Right renal pelvis (tissue), 4 donors: ENCODE data around the gene SHOC2. TPM values are rescaled to one million over a fixed set of nuclear protein-coding genes. Genes with fewer than 3 reads are reported as not detected.

ENCODE experiments used
- DNase-seq, 4 donors: peaks; one replicate each; pipeline ENCODE4 v3.0.0-alpha.2; 2013; ENCODE audit warnings: low read depth in 4 of 4, low spot score in 3 of 4, missing footprints in 1 of 4
- polyA plus RNA-seq, 4 donors: library from polyadenylated mRNA; unstranded; fragments of 120-200 nt; gene quantifications; one replicate each; pipeline ENCODE4 v1.2.1, GENCODE V29; 2013; ENCODE audit not compliant: insufficient read length in 4 of 4

SHOC2 gene
- polyA plus RNA-seq, 4 donors = 37.0 to 44.6 (median 44.4) TPM

DNA sequence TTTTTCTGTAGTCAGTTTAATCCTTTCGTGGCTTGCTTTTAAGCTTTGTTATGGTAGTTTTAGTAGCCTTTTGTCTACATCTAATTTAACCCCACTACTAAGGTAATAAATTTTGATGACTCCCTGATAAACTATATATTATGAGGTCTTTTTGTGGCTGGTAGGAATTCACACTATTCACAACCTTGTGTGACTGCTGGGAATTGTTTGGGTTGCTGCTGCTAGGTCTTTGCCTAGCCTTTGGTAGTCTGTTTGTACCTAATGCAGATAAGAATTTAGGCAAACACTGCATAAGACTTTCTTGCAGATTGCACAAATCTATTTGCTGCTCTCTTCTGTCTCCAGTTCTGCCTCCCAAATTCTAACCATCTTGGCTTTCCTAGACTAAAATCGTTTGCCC lies 58.3 kb downstream of the SHOC2 start:
- no peak for DNase-seq

DNA sequence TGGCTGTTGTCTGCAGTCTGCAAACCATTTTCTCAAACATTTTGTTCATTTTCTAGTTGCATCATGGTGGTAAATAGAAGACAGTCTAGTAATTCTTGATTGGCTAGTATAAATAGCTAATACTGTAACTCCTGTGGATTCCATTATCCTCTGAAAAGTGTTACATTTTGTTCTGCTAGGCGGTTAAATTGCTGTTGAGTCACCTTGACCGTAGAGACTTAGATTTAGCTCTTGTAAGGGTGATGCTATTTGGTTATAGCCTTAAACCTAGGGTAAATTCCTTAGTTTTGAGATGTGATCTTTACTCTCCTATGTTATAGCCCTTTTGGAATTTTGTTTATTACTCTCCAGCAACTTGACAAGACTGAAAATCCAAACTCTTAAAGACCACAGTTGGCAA lies 58.8 kb downstream of the SHOC2 start:
- DNase-seq = no peak

DNA sequence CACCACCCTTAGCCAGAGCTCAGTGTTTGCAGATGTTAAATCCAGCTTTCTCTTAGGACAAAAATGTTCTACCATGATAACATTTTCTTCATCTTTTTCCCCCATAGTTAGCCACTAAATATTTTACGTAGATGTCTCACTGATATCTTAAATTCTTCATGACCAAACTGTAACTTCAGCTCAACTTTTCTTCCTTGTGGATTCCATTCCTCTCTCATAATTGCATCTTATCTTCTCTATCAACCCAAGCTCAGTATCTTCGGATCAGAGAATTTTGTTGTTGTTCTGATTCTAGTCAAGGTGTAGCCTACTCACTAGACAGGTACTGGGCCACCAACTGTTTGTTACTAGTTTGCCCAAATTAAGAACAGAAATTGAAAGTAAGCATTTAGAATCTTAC lies 60.2 kb downstream of the SHOC2 start:
- DNase-seq = no peak

DNA sequence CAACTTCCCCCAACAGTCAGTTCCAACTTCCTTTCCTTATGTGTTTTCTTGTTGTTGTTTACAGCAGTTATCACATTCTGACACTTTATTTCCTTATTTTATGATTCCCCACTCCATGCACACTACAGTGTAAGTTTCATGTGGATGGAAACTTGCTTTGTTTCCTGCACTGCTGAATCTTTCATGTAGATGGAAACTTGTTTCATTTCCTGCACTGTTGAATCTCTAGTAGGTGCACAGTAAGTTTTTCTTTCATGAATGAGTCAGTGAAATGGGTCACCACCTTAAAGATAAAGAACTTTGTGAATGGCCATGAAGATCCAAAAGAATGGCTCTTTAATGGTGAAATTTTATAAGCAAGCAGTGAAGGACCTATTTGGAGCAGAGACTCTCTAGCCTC lies 61.4 kb downstream of the SHOC2 start:
- DNase-seq = no peak

DNA sequence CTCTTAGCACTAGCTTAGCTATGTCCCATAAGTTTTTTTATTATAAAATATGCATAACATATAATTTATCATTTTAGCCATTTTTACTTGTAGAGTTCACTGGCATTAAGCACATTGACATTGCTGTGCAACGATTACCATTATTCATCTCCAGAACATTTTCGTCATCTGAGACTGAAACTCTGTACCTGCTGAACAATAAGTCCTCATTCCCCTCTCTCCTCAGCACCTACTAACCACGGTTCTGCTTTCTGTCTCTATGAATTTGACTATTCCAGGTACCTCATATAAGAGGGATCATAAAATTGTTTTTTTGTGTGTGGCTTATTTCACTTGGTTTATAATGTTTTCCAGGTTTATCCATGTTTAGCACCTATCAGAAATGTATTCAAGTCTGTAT lies 64.1 kb downstream of the SHOC2 start:
- no peak for DNase-seq

DNA sequence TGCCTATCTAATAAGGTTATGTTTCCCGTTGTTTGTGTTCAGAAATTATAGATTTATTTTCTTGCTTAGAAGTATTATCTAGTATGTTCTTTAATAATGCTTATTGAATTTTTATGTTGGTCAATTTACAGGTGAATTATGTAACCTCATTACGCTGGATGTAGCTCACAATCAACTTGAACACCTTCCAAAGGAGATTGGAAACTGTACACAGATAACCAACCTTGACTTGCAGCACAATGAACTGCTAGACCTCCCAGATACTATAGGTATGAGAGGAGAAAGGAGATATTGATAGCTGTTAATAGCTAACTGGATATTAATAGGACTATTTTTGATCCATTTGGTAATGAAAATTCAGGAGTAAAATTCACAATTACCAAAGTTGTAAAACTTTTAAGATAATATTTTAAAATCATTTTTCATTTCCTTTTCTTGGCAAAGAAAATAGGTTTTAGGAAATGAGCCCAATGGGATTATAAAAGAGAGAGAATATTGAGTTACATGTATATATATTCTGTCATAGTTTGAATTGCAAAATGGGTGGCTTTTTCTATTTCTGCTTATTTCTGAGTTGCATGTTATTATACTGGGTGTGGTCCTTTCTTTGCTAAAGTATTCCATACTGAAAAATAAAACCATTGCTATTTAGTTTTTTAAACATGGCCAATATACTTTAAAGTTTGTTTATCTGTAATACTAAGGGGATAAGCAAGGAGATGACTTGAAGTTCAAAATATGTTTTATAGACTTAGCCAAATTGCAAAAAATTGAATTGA lies 66.3 kb downstream of the SHOC2 start:
- DNase-seq = no peak

DNA sequence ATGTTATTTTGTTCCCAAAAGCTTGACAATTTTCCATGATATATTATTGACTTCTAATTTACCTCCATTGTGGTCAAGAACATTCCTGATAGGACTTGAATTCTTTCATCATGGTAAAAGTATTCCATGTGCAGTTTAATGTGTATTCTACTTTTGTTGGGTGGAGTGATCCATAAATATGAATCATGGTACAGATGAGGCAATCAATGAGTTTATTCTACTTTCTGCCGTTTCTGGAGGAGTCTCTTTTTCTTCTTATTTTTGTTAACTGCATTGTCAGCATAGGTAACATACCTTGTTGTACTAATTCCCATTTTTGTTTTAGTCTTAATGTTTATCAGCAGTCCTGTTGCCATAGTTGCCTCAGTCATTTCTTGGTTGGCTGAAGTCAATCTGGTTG lies 69.6 kb downstream of the SHOC2 start:
- no peak for DNase-seq

DNA sequence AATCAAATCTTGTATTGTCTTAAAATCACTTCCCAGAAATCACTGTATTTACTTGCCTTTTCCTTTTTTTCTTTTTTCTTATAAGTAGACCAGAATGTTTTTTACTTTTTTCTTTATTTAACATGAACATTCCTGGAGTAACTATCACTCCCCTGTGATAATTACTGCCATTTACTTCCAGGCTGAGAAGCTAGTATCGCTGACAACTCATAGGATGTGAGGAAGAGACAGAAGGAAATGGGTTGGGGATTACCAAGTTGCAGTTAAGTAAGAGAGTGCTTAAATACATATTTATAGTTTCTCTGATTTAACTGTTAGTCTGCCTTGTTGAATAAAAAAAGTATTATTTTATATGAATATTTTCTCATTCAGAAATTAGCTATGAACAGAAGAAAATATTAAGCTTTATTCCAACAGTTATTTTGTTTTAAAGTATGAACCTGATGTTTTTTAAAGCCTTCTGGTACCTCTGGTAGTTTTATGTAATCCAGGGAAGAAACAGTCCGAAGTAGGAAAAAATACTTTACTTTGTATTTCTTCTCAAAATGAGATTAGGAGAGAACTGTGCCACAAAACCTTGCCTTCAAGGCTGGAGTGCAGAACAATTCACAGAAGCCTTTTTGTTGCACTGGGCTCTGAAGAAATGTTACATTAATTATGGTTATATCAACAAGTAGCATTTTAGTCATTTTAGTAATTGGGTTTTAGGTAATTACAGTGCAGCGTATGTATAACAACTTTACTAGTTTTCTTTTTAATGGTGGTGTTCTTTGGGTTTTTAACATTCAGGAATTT lies 72.8 kb downstream of the SHOC2 start:
- DNase-seq = no peak

DNA sequence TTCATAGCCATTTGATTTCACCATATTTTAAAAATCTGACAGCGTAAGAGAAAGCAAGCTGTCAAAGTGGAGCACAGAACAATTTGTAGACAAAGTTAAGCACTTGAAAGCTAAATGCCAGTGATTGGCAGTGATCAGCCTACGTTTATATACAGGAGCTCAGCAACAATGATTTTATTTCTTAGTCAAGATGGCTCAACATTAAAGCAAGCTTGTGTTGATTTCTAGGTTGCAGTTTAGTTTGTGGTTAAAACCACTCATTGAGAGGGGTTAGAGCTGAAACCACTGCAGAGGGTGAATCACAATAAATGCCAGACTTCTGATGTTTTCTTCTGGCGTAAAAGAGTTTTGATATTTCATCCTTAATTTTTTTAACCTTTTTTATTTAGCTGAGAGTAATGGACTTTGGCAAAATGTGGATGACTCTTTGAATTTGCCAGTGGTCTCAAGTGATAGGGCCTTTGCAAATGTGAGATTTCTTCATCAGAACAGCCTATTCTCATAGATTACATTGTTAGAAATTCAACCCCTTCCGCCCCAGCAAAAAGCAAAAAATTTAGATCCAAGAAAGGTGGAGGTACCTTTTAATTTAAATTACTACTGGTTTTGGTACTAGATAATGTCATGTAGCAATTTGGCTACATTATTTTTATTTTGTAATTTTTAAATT lies 73.8 kb downstream of the SHOC2 start:
- DNase-seq = no peak

DNA sequence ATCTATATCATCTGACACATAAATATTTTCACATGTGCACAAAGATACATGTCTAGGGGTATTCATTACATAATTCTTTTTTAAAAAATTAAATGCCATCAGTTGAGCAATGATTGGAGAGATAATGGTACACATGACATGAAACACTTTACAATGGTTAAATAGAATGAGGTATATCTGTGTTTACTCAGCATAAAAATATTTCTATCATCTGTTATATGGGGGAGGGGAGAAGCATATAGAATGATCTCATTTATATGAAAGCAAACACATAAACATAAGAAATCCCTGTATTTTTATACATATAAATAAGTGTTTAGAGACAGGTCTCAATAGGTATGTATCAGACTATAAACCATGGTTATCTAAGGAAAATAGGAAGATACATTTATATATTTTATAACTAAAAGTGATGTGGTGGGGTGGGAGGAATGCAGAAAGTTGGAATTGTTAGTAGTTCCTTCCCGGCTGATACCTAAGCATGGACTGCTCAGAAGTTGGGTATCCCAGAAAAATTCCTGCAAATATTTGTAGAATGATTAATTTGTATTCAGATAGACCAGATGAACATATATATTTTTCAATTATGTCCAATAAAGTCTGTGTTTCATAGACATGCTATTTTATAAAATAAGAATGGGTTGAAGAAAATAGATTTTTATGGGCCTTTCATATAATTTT lies 75.1 kb downstream of the SHOC2 start:
- no peak for DNase-seq

DNA sequence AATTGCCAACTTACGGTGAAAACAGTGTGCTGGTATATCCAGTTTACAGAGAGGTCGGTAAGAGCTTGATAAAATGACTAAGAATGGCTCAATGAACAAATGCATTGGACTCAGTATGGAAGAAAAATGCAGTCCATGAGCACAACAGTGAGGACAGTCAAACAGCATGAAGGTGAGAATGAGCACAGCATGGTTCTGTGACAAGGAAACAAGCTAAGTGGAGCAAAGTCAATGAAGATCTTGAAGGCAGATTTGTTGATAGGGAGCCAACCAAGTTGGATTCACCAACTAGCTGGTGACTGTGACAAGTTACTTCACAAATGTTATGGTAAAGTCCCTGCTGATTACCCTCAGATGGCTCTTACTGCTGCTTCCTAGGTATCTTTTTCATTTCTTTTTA lies 75.9 kb downstream of the SHOC2 start:
- DNase-seq = no peak

DNA sequence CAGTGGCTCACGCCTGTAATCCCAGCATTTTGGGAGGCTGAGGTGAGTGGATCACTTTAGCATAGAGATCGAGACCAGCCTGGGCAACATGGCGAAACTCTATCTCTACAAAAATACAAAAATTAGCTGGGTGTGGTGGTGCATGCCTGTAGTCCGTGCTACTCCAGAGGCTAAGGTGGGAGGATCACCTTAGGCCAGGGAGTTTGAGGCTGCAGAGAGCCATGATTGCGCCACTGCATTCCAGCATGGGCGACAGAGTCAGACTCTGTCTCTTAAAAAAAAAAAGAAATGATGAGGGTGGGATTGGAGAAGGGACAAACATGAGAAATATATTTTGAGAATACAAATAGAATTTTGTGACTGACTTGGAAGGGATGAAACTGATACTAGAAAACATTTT lies 76.9 kb downstream of the SHOC2 start:
- no peak for DNase-seq

DNA sequence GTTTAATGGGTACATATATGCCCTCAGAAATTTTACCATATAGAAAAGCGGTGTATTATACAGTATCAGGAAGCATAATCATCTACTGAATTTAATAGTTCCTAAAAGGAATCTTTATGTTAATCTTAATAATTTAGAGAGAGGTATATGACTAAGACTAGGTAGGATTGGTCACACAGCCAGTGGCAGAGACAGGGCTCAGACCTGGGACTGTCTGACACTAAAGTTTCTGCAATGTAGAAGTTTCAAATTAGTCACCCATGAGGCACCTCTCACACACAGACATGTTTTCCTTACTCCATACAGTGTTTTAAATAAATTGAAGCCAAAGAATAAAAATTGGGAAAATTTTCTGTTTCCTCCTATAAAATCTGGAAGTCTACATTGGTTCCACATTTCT lies 84.6 kb downstream of the SHOC2 start:
- no peak for DNase-seq

DNA sequence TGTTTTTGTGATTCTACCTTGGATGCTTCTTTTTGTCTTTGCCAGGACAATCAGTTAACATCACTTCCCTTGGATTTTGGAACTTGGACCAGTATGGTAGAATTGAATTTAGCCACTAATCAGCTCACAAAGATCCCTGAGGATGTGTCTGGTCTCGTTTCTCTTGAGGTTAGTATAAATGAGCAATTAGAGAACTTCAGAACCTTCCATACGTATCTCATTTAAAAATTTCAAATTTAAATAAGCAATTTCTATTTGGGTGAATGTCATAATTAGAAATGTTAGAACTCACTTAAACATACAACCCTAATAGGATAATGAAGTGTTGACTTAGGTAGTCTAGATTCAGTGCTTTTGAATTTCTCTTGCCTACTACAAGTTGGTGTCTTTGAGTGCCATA lies 88.1 kb downstream of the SHOC2 start:
- no peak for DNase-seq

DNA sequence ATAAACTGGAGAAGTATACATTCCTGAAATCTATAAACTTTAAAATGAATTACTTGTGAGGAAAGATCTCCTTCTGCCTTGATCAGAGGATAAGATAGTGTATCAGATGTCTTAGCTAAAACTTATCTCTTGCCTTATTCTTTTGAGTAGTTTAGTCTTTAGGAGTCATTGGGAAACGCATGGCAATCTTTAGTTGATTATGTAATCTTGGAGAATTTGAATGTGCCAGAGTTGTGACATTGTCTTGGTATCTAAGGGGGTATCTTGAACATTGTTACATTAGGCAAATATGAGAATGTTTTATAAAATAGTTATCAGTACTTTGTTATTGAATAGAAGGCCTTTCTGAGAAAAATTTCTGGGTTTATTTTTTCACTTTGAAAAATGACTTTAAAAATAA lies 95.8 kb downstream of the SHOC2 start:
- DNase-seq = no peak

DNA sequence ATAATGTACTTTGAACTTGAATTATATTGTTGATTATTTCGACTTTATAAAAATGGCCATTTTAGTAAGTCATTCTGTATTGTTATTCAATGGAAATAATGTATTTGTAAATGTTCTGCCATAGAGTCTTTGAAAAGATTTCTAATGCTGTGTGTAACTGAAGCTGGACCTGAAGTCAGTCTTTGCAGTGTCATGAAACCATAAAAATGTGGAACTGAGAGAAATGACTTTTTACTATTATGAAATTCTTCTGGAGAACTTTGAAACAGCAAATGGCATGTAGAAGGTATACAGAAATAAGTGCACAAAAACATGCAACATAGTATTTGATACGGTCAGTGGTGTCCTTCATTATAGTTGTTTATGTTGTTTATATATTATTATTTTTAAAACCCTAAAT lies 97.7 kb downstream of the SHOC2 start:
- no peak for DNase-seq

DNA sequence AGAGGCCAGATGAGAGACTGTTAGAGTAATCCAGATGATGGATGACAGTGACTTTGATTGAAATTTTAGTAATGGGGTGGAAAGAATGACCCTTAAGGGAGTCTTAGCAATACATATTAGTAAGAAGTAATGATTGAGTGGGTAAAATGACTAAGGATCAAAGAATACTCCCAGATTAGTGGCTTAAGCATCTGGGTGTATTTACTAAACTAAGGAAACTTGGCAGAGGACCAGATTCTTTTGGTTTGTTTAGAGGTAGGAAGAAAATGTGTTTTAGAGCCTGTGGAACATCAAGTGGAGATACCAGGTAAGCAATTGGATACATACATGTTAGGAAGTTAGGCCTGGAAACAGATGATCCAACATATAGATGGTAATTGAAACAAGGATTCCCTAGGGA lies 98.6 kb downstream of the SHOC2 start:
- no peak for DNase-seq

DNA sequence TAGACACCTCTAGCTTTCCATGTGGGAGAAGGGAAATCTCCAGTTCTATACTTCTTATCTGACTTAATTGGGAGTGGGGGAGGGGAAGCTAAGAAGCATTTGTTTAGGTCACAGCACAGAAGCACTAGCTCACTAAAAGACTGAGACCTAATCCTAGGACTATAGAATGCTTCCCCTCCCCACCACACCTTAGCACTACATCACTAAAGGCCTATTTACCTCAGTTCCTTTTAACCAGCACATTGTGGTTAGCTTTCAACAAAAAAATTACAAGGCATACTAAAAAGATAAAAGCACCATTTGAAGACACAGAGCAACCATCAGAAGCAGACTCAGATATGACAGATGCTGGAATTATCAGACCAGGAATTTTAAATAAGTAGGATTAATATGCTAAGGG lies 103.7 kb downstream of the SHOC2 start:
- DNase-seq = no peak

DNA sequence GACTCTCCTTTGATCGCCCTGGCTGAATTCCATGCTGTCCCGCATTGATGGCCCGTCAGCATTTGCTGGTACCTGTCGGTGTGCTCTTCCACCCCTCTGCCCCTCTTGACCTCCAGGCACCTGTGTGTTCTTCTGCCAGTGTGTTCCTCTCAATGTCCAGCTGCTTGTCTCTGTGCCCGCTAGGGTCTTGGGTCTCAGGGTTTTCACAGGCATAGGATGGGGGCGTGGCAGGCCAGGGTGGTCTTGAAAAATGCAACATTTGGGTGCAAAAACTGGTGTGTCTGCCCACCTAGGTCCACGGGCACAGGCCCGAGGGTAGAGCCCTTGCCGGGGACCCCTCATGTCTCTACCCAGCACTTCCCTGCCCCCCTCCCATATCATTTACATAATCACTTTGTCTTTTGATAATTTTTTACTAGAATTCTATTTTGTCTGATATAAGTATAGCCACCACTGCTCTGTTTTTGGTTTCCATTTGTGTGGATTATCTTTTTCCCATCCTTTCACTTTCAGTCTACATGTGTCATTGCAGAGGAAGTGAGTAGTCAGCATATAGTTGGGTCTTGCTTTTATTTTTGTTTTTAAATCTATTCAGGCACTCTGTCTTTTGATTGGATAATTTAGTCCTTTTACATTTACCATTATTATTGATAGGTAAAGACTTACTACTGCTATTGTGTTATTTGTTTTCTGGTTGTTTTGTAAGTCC lies 110.8 kb downstream of the SHOC2 start:
- no peak for DNase-seq

DNA sequence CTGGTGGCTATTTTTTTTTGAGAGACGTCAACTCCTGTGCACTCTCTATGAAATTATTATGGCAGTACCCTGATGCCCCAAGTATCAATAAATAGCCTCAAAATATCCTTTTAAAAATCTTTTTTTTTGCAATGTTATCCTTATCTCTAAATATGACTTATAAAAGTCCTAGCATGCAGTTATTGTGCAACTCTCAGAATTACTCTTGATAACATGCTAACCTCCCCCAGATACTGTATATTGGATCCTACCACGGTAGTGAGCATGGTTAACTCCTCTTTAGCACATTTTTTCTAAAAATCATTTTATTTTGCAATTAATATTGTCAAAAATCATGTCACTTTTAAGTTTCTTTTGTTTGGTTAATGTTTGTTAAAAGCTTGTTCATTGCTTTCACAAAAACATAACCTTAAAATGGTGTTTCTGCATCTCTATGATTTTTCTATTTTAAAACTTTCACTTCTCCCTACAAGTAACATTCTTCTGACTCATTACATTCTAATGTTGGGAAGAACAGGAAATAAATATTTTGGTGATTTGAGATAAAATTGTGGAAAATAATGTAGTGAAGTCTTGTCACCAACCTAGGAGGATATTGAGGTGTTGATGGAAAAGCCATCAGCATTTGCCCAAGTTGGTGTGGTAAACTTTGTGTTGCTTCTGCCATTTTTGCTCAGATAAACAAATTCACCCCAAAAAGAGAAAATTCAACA lies 115.3 kb downstream of the SHOC2 start:
- no peak for DNase-seq
